Nephron progenitor cell (in vitro differentiated cells): ENCODE results near the gene UNCX.
"Not testable (repeated sequence)": the region's sequence is repeated elsewhere in the genome, so short reads cannot be mapped to it uniquely, and the experiment has no call there.

Experiments
- DNase-seq: peaks from one replicate; pipeline ENCODE4 v3.0.0; 2021
- H3K27ac Mint-ChIP-seq: 2 replicates; pipeline ENCODE4 v1.8.0; 2021; ENCODE audit warnings: mild to moderate bottlenecking, moderate library complexity, mixed read lengths
- H3K27me3 Mint-ChIP-seq: 2 replicates; pipeline ENCODE4 v1.8.0; 2021; ENCODE audit warnings: mild to moderate bottlenecking, low read depth, mixed read lengths; ENCODE audit not compliant: poor library complexity
- H3K36me3 Mint-ChIP-seq: 2 replicates; pipeline ENCODE4 v1.8.0; 2021; ENCODE audit warnings: low read depth, mixed read lengths
- H3K4me1 Mint-ChIP-seq: 2 replicates; pipeline ENCODE4 v1.8.0; 2021; ENCODE audit warnings: mixed read lengths
- H3K4me3 Mint-ChIP-seq: 2 replicates; pipeline ENCODE4 v1.8.0; 2021; ENCODE audit warnings: mild to moderate bottlenecking, moderate library complexity, mixed read lengths
- H3K9me3 Mint-ChIP-seq: 2 replicates; pipeline ENCODE4 v1.8.0; 2021; ENCODE audit warnings: mild to moderate bottlenecking, moderate library complexity, mixed read lengths
- TF ChIP-seq, protein P1 (sequence below): fragments of 200-600 bp; sonication (generic); IDR thresholded peaks from 2 replicates; pipeline ENCODE4 v1.5.0; 2021; ENCODE audit warnings: antibody characterized with exemption

Gene UNCX

DNA sequence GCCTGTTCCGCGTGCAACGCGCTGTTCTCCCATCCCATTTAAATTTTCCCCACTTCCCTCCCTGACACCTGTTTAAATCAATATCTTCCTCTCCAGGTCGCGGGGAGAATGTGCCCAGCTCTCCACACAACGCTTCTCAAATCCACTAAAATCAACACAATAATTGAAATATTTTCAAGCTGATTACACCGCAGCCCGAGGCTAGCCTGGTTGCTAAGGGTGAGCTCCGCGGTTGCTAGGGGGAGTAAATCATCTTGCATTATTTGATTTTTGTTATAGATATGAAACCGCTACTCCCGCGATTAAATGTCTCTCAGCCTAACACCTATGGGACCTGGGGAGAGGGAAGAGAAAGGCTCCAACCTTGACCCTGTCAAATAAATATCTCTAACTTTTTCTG is 36.2 kb downstream of the UNCX start:
- H3K36me3 Mint-ChIP-seq: no peaks in the 10 kb centered on the region
- TF ChIP-seq, protein P1, sequence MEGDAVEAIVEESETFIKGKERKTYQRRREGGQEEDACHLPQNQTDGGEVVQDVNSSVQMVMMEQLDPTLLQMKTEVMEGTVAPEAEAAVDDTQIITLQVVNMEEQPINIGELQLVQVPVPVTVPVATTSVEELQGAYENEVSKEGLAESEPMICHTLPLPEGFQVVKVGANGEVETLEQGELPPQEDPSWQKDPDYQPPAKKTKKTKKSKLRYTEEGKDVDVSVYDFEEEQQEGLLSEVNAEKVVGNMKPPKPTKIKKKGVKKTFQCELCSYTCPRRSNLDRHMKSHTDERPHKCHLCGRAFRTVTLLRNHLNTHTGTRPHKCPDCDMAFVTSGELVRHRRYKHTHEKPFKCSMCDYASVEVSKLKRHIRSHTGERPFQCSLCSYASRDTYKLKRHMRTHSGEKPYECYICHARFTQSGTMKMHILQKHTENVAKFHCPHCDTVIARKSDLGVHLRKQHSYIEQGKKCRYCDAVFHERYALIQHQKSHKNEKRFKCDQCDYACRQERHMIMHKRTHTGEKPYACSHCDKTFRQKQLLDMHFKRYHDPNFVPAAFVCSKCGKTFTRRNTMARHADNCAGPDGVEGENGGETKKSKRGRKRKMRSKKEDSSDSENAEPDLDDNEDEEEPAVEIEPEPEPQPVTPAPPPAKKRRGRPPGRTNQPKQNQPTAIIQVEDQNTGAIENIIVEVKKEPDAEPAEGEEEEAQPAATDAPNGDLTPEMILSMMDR: no peak
- H3K4me1 Mint-ChIP-seq: peaks cover 8% of the 10 kb centered on the region
- H3K4me3 Mint-ChIP-seq: no peak overlapping the region
- H3K9me3 Mint-ChIP-seq: peaks cover 6% of the 10 kb centered on the region
- H3K27me3 Mint-ChIP-seq: peaks cover 47% of the 10 kb centered on the region
- no peak for DNase-seq
- peak overlapping the region; percentile 45 for H3K27ac Mint-ChIP-seq

DNA sequence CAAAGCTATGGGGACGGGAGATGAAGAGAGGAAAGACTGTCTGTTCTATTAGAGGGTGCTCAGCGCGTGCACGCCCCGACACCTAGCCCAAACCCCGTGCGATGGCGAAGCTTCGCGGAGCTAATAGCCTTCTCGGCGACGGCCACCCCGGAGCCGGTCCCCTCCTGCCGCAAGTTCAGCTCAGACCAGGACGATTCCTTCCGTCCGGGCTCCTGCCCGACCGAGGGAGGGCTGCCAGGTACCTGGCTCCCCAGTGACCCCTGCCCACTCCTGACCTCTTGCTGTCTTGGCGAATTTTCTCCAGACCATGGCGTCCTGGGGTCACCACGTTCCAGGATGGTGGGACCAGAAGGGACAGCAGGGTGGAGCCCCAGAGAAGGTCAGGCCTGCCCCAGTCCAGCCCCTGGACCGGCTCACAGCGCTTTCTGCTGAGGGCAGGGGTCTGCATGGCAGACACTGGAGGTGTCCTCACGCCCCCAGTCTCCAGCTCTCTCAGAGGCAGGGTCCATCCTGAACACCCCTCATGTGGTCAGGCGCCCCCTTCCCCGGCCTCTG is 36.7 kb downstream of the UNCX start:
- Mint-ChIP-seq H3K4me1 (peaks cover 8% of the 10 kb centered on the region), H3K27ac (peak overlapping the region; percentile 45), H3K9me3 (peaks cover 6% of the 10 kb centered on the region), H3K27me3 (peaks cover 43% of the 10 kb centered on the region), H3K36me3 (no peaks in the 10 kb centered on the region), H3K4me3 (no peak overlapping the region)
- no peak for DNase-seq
- TF ChIP-seq, protein P1: no peak

DNA sequence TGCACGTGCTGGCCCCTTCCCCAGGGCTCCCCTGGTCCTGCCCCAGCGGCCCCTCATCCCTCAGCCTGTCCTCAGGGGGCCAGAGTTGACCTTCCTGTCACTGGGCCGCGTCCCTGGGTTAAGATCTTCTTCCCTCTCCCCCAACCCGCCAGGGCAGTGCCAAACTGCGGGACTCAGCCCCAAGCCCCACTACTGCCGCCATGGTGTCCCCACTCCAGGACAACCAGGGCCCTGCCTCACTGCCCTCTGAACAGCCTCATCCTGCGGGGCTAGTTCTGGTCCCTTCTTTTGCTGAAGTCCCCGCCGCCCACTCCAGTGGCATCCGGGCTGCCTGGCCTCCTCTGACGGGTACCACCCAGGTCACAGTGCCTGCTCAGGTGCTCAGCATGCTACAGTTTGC is 37.5 kb downstream of the UNCX start:
- Mint-ChIP-seq H3K27ac (no peak overlapping the region), H3K9me3 (peaks cover 6% of the 10 kb centered on the region), H3K27me3 (peaks cover 35% of the 10 kb centered on the region), H3K4me1 (peaks cover 8% of the 10 kb centered on the region), H3K4me3 (no peak overlapping the region), H3K36me3 (no peaks in the 10 kb centered on the region)
- no peak for DNase-seq
- TF ChIP-seq, protein P1: no peak

DNA sequence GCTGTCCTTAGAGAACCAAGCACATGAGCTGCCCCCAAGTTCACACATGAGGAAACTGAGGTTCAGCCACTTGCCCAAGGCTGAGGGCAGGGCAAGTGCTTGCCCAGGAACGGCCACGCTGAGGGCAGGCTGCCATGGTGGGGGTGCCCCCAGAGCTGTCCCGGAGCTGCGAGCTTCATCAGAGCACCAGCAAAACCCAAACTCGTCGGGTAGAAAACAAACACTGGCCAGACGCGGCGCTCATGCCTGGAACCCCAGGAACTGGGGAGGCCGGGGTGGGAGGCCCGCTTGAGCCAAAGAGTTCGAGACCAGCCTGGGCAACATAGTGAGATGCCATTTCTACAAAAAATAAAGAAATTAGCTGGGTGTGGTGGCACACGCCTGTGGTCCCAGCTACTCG is 38.4 kb downstream of the UNCX start:
- Mint-ChIP-seq H3K36me3 (no peaks in the 10 kb centered on the region), H3K27ac (no peak overlapping the region), H3K27me3 (peaks cover 27% of the 10 kb centered on the region), H3K9me3 (peaks cover 6% of the 10 kb centered on the region), H3K4me1 (peaks cover 13% of the 10 kb centered on the region), H3K4me3 (no peak overlapping the region)
- TF ChIP-seq, protein P1: no peak
- no peak for DNase-seq

DNA sequence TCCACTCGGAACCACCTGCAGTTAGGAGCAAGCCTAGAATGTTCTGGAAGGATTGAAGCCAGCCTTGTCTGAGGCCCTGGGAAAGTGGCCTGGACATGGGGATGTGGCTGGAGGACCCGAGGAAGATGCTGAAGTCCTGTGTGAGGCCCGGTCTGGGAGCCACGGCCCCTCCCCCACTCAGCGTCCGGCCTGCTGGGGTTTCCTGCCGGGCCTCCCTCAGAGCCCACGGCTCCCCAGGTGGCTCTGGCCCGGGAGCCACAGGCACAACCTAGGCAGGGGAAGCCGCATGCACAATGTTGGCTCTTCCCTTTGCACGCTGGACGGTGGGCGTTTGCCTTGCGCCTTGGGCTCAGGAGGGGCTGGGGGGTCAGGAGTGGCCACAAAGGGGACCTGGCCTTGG is 39.0 kb downstream of the UNCX start:
- H3K27me3 Mint-ChIP-seq: peaks cover 21% of the 10 kb centered on the region
- DNase-seq: no peak
- peaks cover 6% of the 10 kb centered on the region for H3K9me3 Mint-ChIP-seq
- peaks cover 13% of the 10 kb centered on the region for H3K4me1 Mint-ChIP-seq
- no peaks in the 10 kb centered on the region for H3K36me3 Mint-ChIP-seq
- TF ChIP-seq, protein P1: no peak
- no peak overlapping the region for H3K4me3 Mint-ChIP-seq
- H3K27ac Mint-ChIP-seq: peak overlapping the region; percentile 32

DNA sequence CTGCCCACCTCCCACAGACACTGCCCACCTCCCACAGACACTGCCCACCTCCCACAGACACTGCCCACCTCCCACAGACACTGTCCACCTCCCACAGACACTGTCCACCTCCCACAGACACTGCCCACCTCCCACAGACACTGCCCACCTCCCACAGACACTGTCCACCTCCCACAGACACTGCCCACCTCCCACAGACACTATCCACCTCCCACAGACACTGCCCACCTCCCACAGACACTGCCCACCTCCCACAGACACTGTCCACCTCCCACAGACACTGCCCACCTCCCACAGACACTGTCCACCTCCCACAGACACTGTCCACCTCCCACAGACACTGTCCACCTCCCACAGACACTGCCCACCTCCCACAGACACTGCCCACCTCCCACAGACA is 39.5 kb downstream of the UNCX start:
- not testable (repeated sequence) for DNase-seq, H3K9me3 Mint-ChIP-seq, H3K27ac Mint-ChIP-seq, H3K36me3 Mint-ChIP-seq, H3K4me3 Mint-ChIP-seq
- H3K27me3 Mint-ChIP-seq: peaks cover 17% of the 10 kb centered on the region
- H3K4me1 Mint-ChIP-seq: peaks cover 13% of the 10 kb centered on the region
